Hepatocyte (in vitro differentiated cells): ENCODE results near the gene PTTG1IP. TPM values are rescaled to one million over a fixed set of nuclear protein-coding genes. Genes with fewer than 3 reads are reported as not detected.

Experiments used
- DNase-seq: peaks from one replicate; pipeline ENCODE4 v3.0.0-alpha.2; 2016; ENCODE audit warnings: low spot score
- H2AFZ ChIP-seq: fragments of 200-600 bp; sonication (generic); 2 replicates; pipeline ENCODE4 v1.6.0; 2016; ENCODE audit warnings: antibody characterized with exemption, mild to moderate bottlenecking
- H3K27ac ChIP-seq: fragments of 200-600 bp; sonication (generic); 2 replicates; pipeline ENCODE4 v1.5.1; 2016; ENCODE audit warnings: mild to moderate bottlenecking
- H3K27me3 ChIP-seq: fragments of 200-600 bp; sonication (generic); 2 replicates; pipeline ENCODE4 v1.6.1; 2016
- H3K36me3 ChIP-seq: fragments of 200-600 bp; sonication (generic); replicated peaks from 2 replicates; pipeline ENCODE4 v1.5.1; 2016; ENCODE audit warnings: low read depth; ENCODE audit not compliant: insufficient read depth
- H3K4me1 ChIP-seq: fragments of 200-600 bp; sonication (generic); 2 replicates; pipeline ENCODE4 v1.5.1; 2016; ENCODE audit warnings: mild to moderate bottlenecking, moderate library complexity; ENCODE audit not compliant: insufficient read depth
- H3K4me2 ChIP-seq: fragments of 200-600 bp; sonication (generic); 2 replicates; pipeline ENCODE4 v1.6.0; 2016
- H3K4me3 ChIP-seq: fragments of 200-600 bp; sonication (generic); 2 replicates; pipeline ENCODE4 v1.5.1; 2016; ENCODE audit warnings: mild to moderate bottlenecking
- H3K79me2 ChIP-seq: fragments of 200-600 bp; sonication (generic); 2 replicates; pipeline ENCODE4 v1.6.0; 2017; ENCODE audit warnings: mild to moderate bottlenecking
- H3K9me2 ChIP-seq: fragments of 200-600 bp; sonication (generic); replicated peaks from 2 replicates; pipeline ENCODE4 v1.6.0; 2017; ENCODE audit warnings: mild to moderate bottlenecking; ENCODE audit not compliant: insufficient read depth
- H3K9me3 ChIP-seq: fragments of 200-600 bp; sonication (generic); 2 replicates; pipeline ENCODE4 v1.5.1; 2016; ENCODE audit warnings: low read depth, mild to moderate bottlenecking
- H4K20me1 ChIP-seq: fragments of 200-600 bp; sonication (generic); 2 replicates; pipeline ENCODE4 v1.6.0; 2016; ENCODE audit warnings: mild to moderate bottlenecking; ENCODE audit not compliant: insufficient read depth, poor library complexity, severe bottlenecking
- CTCF ChIP-seq: fragments of 200-600 bp; sonication (generic); IDR thresholded peaks from 2 replicates; pipeline ENCODE4 v1.5.1; 2016; ENCODE audit warnings: antibody characterized with exemption, mild to moderate bottlenecking; ENCODE audit not compliant: poor library complexity
- EZH2 ChIP-seq: fragments of 200-600 bp; sonication (generic); IDR thresholded peaks from 2 replicates; pipeline ENCODE4 v1.6.1; 2016; ENCODE audit warnings: antibody characterized with exemption, mild to moderate bottlenecking, borderline replicate concordance
- EZH2phosphoT487 ChIP-seq: fragments of 200-600 bp; sonication (generic); IDR thresholded peaks from one replicate; pipeline ENCODE4 v1.6.1; 2018; ENCODE audit warnings: antibody characterized with exemption, mild to moderate bottlenecking, low read depth, moderate library complexity; ENCODE audit not compliant: unreplicated experiment, severe bottlenecking
- WGBS: methylation state at CpG from one replicate; pipeline ENCODE4 v1.1.6; 2016; ENCODE audit warnings: low lambda C conversion rate; ENCODE audit errors: missing lambda C conversion rate; 5-methylcytosine and 5-hydroxymethylcytosine counted together
- polyA plus RNA-seq: library from polyadenylated mRNA; unstranded; fragments of >200 nt; fragmentation: Nextera tagmentation; extraction: Ambion mirVana; gene quantifications from 2 replicates; pipeline ENCODE4 v1.2.1, GENCODE V29; 2016
- total RNA-seq: library from RNA; depleted of rRNA; stranded (reverse); fragments of >200 nt; gene quantifications from 2 replicates; pipeline ENCODE4 v1.2.3, GENCODE V29; 2014

Gene PTTG1IP
- total and polyA plus RNA-seq, 2 experiments from 2014 or later: 344 to 362 TPM

GRCh38 chr21:44892095-44892494, 18.6 kb upstream of the PTTG1IP start:
- H3K9me2 ChIP-seq: no peaks in the 10 kb centered on the region
- H3K27me3 ChIP-seq: no peaks in the 10 kb centered on the region
- no peaks in the 10 kb centered on the region for H3K79me2 ChIP-seq
- no peak overlapping the region for H3K27ac ChIP-seq
- no peaks in the 10 kb centered on the region for H3K9me3 ChIP-seq
- TF ChIP-seq EZH2phosphoT487 (no peak), EZH2 (no peak), CTCF (no peak)
- DNase-seq: no peak
- 89% methylated on average over 16 of the region's 19 CpGs for WGBS
- no peaks in the 10 kb centered on the region for H3K4me1 ChIP-seq
- no peak overlapping the region for H3K4me3 ChIP-seq
- H4K20me1 ChIP-seq: no peaks in the 10 kb centered on the region
- no peak overlapping the region for H2AFZ ChIP-seq
- no peaks in the 10 kb centered on the region for H3K36me3 ChIP-seq
- no peak overlapping the region for H3K4me2 ChIP-seq

DNA sequence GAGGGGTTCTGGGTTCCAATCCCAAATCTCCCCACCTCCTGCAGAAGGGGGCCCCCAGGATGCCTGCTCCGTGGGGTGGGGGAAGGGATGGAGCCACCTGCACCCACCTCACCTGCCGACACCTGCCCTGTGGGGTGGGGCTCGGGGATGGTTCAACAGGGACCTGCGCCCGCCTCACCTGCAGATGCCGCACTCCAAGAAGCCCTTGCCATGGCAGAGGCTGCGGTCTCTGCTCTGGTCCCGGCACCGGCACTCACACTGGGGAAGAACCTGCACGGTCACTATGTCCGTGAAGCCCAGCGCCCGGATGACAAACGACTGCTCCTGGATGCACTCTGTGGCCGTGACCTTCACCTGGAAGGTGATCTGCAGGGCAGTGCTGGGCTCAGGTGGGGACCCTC, 18.1 kb upstream of the PTTG1IP start:
- Histone ChIP-seq H3K27me3 (no peaks in the 10 kb centered on the region), H3K9me3 (no peaks in the 10 kb centered on the region), H3K36me3 (no peaks in the 10 kb centered on the region), H2AFZ (no peak overlapping the region), H3K4me3 (no peak overlapping the region), H3K4me1 (no peaks in the 10 kb centered on the region), H3K9me2 (no peaks in the 10 kb centered on the region), H3K79me2 (no peaks in the 10 kb centered on the region), H4K20me1 (no peaks in the 10 kb centered on the region), H3K27ac (no peak overlapping the region), H3K4me2 (no peak overlapping the region)
- DNase-seq: no peak
- no peak for TF ChIP-seq EZH2
- TF ChIP-seq EZH2phosphoT487: no peak
- no peak for TF ChIP-seq CTCF
- WGBS: 90% methylated on average over 14 of the region's 15 CpGs

- H2AFZ ChIP-seq: no peak overlapping the region
- H4K20me1 ChIP-seq: no peaks in the 10 kb centered on the region
- H3K9me3 ChIP-seq: no peaks in the 10 kb centered on the region
- H3K4me3 ChIP-seq: no peak overlapping the region
- no peak overlapping the region for H3K4me2 ChIP-seq
- H3K27me3 ChIP-seq: no peaks in the 10 kb centered on the region
- no peak overlapping the region for H3K27ac ChIP-seq
- 93% methylated on average over 9 of the region's 9 CpGs for WGBS
- no peaks in the 10 kb centered on the region for H3K79me2 ChIP-seq
- no peaks in the 10 kb centered on the region for H3K9me2 ChIP-seq
- no peaks in the 10 kb centered on the region for H3K36me3 ChIP-seq
- no peak for TF ChIP-seq CTCF
- no peak for TF ChIP-seq EZH2phosphoT487
- TF ChIP-seq EZH2: no peak
- DNase-seq: no peak
- no peaks in the 10 kb centered on the region for H3K4me1 ChIP-seq
Measured at GRCh38 chr21:44890961-44891541, 17.6 kb upstream of the PTTG1IP start.
